ENCODE measurements around the gene MIA.

Gene MIA

GRCh38 chr19:40786060-40787037, 11.0 kb downstream of the MIA start:
- DNase-seq (ENCODE audit: extremely low read depth, insufficient read length): no peak
- no peak for TF ChIP-seq CTCF (IDR thresholded peaks at IDR 0.05; ENCODE audit: insufficient read depth, low read length, poor library complexity, severe bottlenecking)
- Histone ChIP-seq H3K36me3 (ENCODE audit: control insufficient read depth, insufficient read depth, low read length) (peaks cover 15% of the 10 kb centered on the region), H3K27me3 (replicated peaks; ENCODE audit: control insufficient read depth, insufficient read depth, low read length) (no peaks in the 10 kb centered on the region), H3K4me3 (replicated peaks; ENCODE audit: low read depth, low read length) (no peak overlapping the region)

GRCh38 chr19:40791349-40791748, 16.0 kb downstream of the MIA start:
- no peak for DNase-seq (ENCODE audit: extremely low read depth, insufficient read length)
- no peak for TF ChIP-seq CTCF (IDR thresholded peaks at IDR 0.05; ENCODE audit: insufficient read depth, low read length, poor library complexity, severe bottlenecking)
- H3K27me3 ChIP-seq (replicated peaks; ENCODE audit: control insufficient read depth, insufficient read depth, low read length): no peaks in the 10 kb centered on the region
- no peak overlapping the region for H3K4me3 ChIP-seq (replicated peaks; ENCODE audit: low read depth, low read length)
- H3K36me3 ChIP-seq (ENCODE audit: control insufficient read depth, insufficient read depth, low read length): peaks cover 10% of the 10 kb centered on the region

GRCh38 chr19:40791996-40792395, 16.7 kb downstream of the MIA start:
- H3K4me3 ChIP-seq (replicated peaks; ENCODE audit: low read depth, low read length): no peak overlapping the region
- no peak for TF ChIP-seq CTCF (IDR thresholded peaks at IDR 0.05; ENCODE audit: insufficient read depth, low read length, poor library complexity, severe bottlenecking)
- no peak for DNase-seq (ENCODE audit: extremely low read depth, insufficient read length)
- peaks cover 6% of the 10 kb centered on the region for H3K36me3 ChIP-seq (ENCODE audit: control insufficient read depth, insufficient read depth, low read length)
- H3K27me3 ChIP-seq (replicated peaks; ENCODE audit: control insufficient read depth, insufficient read depth, low read length): no peaks in the 10 kb centered on the region

GRCh38 chr19:40797166-40797962, 22.0 kb downstream of the MIA start:
- H3K4me3 ChIP-seq (replicated peaks; ENCODE audit: low read depth, low read length): no peak overlapping the region
- H3K27me3 ChIP-seq (replicated peaks; ENCODE audit: control insufficient read depth, insufficient read depth, low read length): no peaks in the 10 kb centered on the region
- H3K36me3 ChIP-seq (ENCODE audit: control insufficient read depth, insufficient read depth, low read length): peaks cover 8% of the 10 kb centered on the region
- DNase-seq (ENCODE audit: extremely low read depth, insufficient read length): no peak
- TF ChIP-seq CTCF (IDR thresholded peaks at IDR 0.05; ENCODE audit: insufficient read depth, low read length, poor library complexity, severe bottlenecking): no peak

- peak; percentile 78 for DNase-seq (ENCODE audit: extremely low read depth, insufficient read length)
- peaks cover 12% of the 10 kb centered on the region for H3K36me3 ChIP-seq (ENCODE audit: control insufficient read depth, insufficient read depth, low read length)
- peak; percentile 54 for TF ChIP-seq CTCF (IDR thresholded peaks at IDR 0.05; ENCODE audit: insufficient read depth, low read length, poor library complexity, severe bottlenecking)
- H3K4me3 ChIP-seq (replicated peaks; ENCODE audit: low read depth, low read length): peak overlapping the region; percentile 57
- no peaks in the 10 kb centered on the region for H3K27me3 ChIP-seq (replicated peaks; ENCODE audit: control insufficient read depth, insufficient read depth, low read length)
Observed at GRCh38 chr19:40797963-40798682, 22.8 kb downstream of the MIA start.

All from GM06990 (cell line).